Activated T-cell treated with anti-CD3 and anti-CD28 coated beads, Interleukin-2, amount 50 U/mL, for 24 hours (primary cell): ENCODE measurements around the gene SPEG.

ENCODE experiments used
- DNase-seq: peaks from one replicate; pipeline ENCODE4 v3.0.0-alpha.2; 2020
- H3K27ac Mint-ChIP-seq: 2 replicates; pipeline ENCODE4 v1.8.0; 2020; ENCODE audit warnings: mild to moderate bottlenecking, mixed read lengths
- H3K27me3 Mint-ChIP-seq: 2 replicates; pipeline ENCODE4 v1.8.0; 2020; ENCODE audit warnings: mixed read lengths
- H3K36me3 Mint-ChIP-seq: 2 replicates; pipeline ENCODE4 v1.8.0; 2020; ENCODE audit warnings: low read depth, mixed read lengths
- H3K4me1 Mint-ChIP-seq: 2 replicates; pipeline ENCODE4 v1.8.0; 2020; ENCODE audit warnings: low read depth, mixed read lengths
- H3K4me3 Mint-ChIP-seq: 2 replicates; pipeline ENCODE4 v1.8.0; 2020; ENCODE audit warnings: mild to moderate bottlenecking, moderate library complexity, mixed read lengths
- H3K9me3 Mint-ChIP-seq: 2 replicates; pipeline ENCODE4 v1.8.0; 2020; ENCODE audit warnings: mixed read lengths

SPEG gene

GRCh38 chr2:219425238-219426067 is 9.2 kb upstream of the SPEG start:
- no peak overlapping the region for H3K4me3 Mint-ChIP-seq
- no peak for DNase-seq
- peaks cover 24% of the 10 kb centered on the region for H3K27me3 Mint-ChIP-seq
- H3K4me1 Mint-ChIP-seq = no peaks in the 10 kb centered on the region
- H3K27ac Mint-ChIP-seq = no peak overlapping the region
- no peaks in the 10 kb centered on the region for H3K9me3 Mint-ChIP-seq
- no peaks in the 10 kb centered on the region for H3K36me3 Mint-ChIP-seq

- Mint-ChIP-seq H3K27ac (no peak overlapping the region), H3K9me3 (no peaks in the 10 kb centered on the region), H3K4me3 (no peak overlapping the region), H3K4me1 (no peaks in the 10 kb centered on the region), H3K36me3 (no peaks in the 10 kb centered on the region), H3K27me3 (peaks cover 18% of the 10 kb centered on the region)
- DNase-seq = no peak
These were observed 8.6 kb upstream of the SPEG start for GRCh38 chr2:219426068-219426443.

- no peaks in the 10 kb centered on the region for H3K4me1 Mint-ChIP-seq
- H3K9me3 Mint-ChIP-seq = no peaks in the 10 kb centered on the region
These were observed 8.0 kb upstream of the SPEG start for GRCh38 chr2:219426534-219427136.

GRCh38 chr2:219428469-219428868 is 6.2 kb upstream of the SPEG start:
- no peaks in the 10 kb centered on the region for H3K4me1 Mint-ChIP-seq
- H3K36me3 Mint-ChIP-seq = no peaks in the 10 kb centered on the region
- H3K27me3 Mint-ChIP-seq = peaks cover 12% of the 10 kb centered on the region
- no peak for DNase-seq
- no peak overlapping the region for H3K4me3 Mint-ChIP-seq
- no peak overlapping the region for H3K27ac Mint-ChIP-seq
- no peaks in the 10 kb centered on the region for H3K9me3 Mint-ChIP-seq

More at GRCh38 chr2:219426534-219427136, 8.0 kb upstream of the SPEG start:
- Mint-ChIP-seq H3K4me3 (no peak overlapping the region), H3K27me3 (peaks cover 13% of the 10 kb centered on the region), H3K36me3 (no peaks in the 10 kb centered on the region), H3K27ac (no peak overlapping the region)
- no peak for DNase-seq

DNA sequence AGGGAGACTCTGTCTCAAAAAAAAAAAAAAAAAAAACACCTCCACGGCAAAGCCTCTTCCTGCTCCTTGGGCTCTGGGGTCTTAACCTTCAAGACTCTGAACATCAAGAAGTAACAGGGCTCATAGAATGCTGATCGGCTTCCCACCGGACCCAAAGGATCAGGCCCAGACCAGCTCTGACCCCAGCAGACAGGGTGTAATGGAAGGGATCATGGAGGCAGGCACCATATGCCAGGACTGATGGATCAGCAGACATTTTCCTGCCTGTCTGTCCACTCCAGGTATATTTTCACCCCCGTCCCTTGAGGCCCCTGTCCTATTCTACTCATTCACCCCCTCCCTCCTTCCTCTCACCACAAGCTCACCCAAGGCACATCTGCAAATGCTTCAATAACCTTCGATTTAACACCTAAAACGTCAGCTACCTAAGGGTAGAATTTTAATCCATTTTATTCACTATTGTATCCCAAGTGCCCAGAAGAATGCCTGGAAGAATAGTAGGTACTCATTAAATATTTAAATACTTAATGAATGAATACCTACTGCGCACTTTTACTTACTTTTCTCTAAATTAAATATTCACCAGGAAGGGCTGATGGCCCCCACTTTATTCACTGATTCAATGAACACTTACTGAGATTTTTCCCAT is 4.6 kb upstream of the SPEG start:
- Mint-ChIP-seq H3K27ac (no peak overlapping the region), H3K9me3 (no peaks in the 10 kb centered on the region), H3K4me1 (no peaks in the 10 kb centered on the region), H3K27me3 (peaks cover 21% of the 10 kb centered on the region), H3K4me3 (no peak overlapping the region), H3K36me3 (no peaks in the 10 kb centered on the region)
- no peak for DNase-seq

DNA sequence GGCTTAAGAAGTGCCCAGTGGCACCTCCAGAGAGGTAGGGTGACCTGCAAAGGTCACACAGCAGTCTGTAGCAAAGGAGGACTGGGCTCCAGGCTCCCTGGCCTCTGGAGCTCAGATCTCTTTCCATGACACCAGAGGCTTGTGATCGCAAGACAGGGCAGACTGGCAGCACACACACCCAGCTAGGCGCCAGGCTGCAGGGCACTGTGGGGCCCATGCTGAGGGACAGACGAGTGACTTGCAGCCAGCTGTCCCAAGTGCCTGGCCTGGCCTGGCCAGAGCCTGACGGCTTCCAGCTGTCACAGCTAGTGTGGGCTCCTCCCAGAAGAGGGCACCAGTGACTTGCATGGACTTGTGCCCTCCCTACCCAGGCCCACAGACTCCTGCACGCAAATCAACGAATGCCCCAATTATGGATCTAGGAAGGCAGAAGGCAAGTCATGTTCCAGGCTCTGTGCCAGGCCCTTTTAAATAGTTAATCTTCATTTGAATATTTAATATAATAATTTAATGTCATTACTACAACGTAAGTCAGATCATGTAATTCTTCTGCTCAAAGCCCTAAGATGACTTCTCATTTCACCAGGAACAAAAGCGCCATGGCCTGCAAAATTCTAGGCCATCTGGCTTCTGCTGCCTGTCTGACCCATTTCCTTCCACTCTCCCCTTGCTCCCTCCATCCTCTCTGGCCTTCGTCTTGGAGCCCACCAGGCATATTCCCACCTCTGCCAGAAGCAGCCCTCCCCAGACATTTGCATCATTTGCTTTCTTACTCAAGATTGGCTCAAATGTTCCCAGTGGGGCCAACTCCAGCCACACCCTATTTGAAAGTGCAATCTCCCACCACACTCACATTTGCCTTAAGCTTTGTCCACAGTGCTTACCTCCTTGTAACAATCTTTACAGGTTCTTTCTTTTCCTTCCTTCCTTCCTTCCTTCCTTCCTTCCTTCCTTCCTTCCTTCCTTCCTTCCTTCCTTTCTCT is 3.7 kb upstream of the SPEG start:
- H3K4me1 Mint-ChIP-seq = no peaks in the 10 kb centered on the region
- H3K27ac Mint-ChIP-seq = no peak overlapping the region
- H3K27me3 Mint-ChIP-seq = peaks cover 25% of the 10 kb centered on the region
- no peak overlapping the region for H3K4me3 Mint-ChIP-seq
- H3K36me3 Mint-ChIP-seq = no peaks in the 10 kb centered on the region
- DNase-seq = no peak
- H3K9me3 Mint-ChIP-seq = no peaks in the 10 kb centered on the region

DNA sequence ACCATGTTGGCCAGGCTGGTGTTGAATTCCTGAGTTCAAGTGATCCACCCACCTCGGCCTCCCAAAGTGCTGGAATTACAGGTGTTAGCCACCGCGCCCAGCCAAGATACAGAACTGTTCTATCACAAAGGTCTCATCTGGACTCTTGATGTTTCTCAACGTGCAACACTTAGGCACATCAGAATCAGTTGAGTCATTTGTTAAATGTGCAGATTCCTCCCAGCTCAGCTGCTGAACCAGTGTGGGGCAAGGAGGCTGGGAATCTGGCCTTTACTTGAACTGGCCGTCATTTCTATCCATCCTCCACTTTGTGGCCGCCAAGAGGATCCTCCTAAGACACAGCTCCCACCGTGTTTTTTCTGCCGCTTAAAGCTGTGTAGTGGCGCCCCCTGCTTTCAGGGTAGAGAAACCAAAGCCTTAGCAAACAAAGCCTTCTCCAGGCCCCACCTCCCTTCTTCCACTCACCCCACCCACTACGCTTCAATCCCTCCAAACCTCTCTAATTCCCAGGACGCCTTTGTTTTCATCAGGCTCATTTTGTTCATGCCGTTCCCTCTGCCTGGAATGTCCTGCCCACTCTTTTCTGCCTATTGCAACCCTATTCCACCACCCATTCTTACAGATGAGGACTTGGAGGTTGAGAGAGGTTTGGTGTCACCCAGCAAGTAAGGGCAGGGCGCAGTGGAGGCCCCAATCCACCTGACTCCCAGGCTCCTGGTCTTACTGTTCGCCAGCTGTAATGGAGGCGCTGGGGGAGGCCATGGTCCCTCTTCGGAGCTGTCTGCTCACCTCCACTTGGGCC is 776 bp upstream of the SPEG start:
- Mint-ChIP-seq H3K27me3 (peaks cover 23% of the 10 kb centered on the region), H3K9me3 (no peaks in the 10 kb centered on the region), H3K36me3 (no peaks in the 10 kb centered on the region)

DNA sequence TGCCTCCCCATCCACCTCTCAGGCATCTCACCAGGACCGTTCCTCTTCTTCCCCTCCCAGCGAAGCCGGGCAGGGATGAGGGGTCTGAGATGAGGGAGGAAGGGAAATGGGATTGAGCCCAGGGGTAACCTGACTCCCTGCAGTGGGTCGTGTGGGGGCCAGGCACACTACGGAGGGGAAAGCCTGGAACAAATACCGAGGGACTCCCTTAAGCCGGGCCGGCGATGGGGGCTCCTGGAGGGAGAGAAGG is 250 bp upstream of the SPEG start:
- no peak overlapping the region for H3K27ac Mint-ChIP-seq
- no peak overlapping the region for H3K4me3 Mint-ChIP-seq
- H3K36me3 Mint-ChIP-seq = no peaks in the 10 kb centered on the region

More for the DNA sequence above, 776 bp upstream of the SPEG start:
- Mint-ChIP-seq H3K4me3 (no peak overlapping the region), H3K4me1 (no peaks in the 10 kb centered on the region), H3K27ac (no peak overlapping the region)
- DNase-seq = no peak

GRCh38 chr2:219435701-219436100 is 1.1 kb downstream of the SPEG start:
- H3K27me3 Mint-ChIP-seq = peaks cover 28% of the 10 kb centered on the region
- no peak overlapping the region for H3K27ac Mint-ChIP-seq
- H3K4me3 Mint-ChIP-seq = no peak overlapping the region
- H3K36me3 Mint-ChIP-seq = no peaks in the 10 kb centered on the region
- no peaks in the 10 kb centered on the region for H3K4me1 Mint-ChIP-seq
- H3K9me3 Mint-ChIP-seq = no peaks in the 10 kb centered on the region
- no peak for DNase-seq

More for the DNA sequence above, 250 bp upstream of the SPEG start:
- Mint-ChIP-seq H3K4me1 (no peaks in the 10 kb centered on the region), H3K9me3 (no peaks in the 10 kb centered on the region), H3K27me3 (peaks cover 23% of the 10 kb centered on the region)
- no peak for DNase-seq

DNA sequence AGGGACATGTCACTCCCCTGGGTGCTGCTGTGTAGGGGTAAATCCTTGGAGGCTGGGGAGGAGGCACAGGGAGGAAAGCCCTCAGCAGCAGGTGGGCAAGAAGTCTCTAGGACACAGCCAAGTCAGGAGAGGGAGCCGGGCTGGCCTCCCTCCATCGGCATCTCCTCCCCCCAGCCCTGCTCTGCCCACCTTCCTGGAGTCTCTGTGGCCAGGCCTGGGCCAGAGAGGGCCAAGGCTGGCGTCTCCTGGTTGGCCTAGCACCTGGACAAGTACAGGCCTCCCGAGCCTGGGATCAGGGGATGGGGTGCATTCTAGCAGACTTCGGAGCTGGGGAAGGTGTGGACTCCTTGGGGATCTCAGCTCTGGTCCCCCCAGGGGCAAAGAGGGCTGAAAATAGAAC is 1.8 kb downstream of the SPEG start:
- no peak overlapping the region for H3K27ac Mint-ChIP-seq
- DNase-seq = no peak
- no peak overlapping the region for H3K4me3 Mint-ChIP-seq
- peaks cover 7% of the 10 kb centered on the region for H3K4me1 Mint-ChIP-seq
- no peaks in the 10 kb centered on the region for H3K9me3 Mint-ChIP-seq
- no peaks in the 10 kb centered on the region for H3K36me3 Mint-ChIP-seq
- peaks cover 36% of the 10 kb centered on the region for H3K27me3 Mint-ChIP-seq

- H3K27me3 Mint-ChIP-seq = peaks cover 37% of the 10 kb centered on the region
- H3K36me3 Mint-ChIP-seq = no peaks in the 10 kb centered on the region
- H3K4me3 Mint-ChIP-seq = no peak overlapping the region
- H3K4me1 Mint-ChIP-seq = peaks cover 8% of the 10 kb centered on the region
- no peak overlapping the region for H3K27ac Mint-ChIP-seq
- no peaks in the 10 kb centered on the region for H3K9me3 Mint-ChIP-seq
- DNase-seq = no peak
These were observed 2.5 kb downstream of the SPEG start for GRCh38 chr2:219437141-219437540.

DNA sequence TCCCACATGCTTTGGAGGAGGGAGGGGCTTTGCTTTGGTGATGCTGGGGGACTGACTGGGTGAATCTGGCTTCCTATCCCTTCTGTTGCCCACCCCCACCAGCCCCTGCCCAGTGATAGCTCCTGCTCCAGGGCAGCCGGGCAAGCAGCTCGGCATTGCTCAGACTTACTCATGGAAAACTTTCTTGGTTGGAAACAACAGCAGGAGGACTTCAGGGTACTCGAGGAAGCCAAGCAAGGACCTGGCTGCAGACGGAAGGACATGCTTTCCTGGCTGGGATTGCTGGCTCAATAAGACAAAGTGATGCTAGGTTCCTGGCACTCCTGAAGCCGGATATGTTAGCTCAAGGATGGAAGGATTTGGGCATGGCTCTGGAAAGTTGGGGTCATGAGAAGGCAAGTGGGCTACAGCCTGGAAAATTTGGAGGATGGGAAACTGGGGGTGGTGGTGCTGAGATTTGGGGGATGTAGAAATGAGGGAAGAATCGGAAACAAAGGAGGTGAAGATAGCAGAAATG is 3.1 kb downstream of the SPEG start:
- H3K27ac Mint-ChIP-seq = no peak overlapping the region
- H3K27me3 Mint-ChIP-seq = peaks cover 39% of the 10 kb centered on the region
- H3K4me1 Mint-ChIP-seq = peaks cover 10% of the 10 kb centered on the region
- no peak for DNase-seq
- no peaks in the 10 kb centered on the region for H3K9me3 Mint-ChIP-seq
- no peak overlapping the region for H3K4me3 Mint-ChIP-seq
- no peaks in the 10 kb centered on the region for H3K36me3 Mint-ChIP-seq

DNA sequence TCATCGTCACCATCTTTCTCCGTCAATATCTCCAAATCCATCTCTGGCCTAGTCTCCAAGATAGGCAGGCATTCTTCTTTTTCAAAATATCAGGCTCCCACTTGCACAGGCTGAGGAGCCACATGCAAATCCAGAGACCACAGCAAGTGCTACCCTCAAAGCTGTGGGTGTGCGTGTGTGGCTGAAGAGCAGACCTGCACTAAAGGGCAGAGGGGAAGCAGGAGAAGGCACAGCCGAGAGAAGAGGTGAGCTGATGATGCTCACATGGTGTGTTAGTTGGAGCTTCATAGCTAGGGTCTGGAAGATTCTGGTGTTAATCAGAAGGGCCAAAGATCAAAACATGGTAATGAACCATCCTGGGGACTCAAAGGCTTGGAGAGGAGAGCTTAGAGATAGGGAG is 3.8 kb downstream of the SPEG start:
- no peak for DNase-seq
- Mint-ChIP-seq H3K4me3 (no peak overlapping the region), H3K27me3 (peaks cover 40% of the 10 kb centered on the region), H3K4me1 (peaks cover 14% of the 10 kb centered on the region), H3K9me3 (no peaks in the 10 kb centered on the region), H3K36me3 (no peaks in the 10 kb centered on the region), H3K27ac (no peak overlapping the region)

DNA sequence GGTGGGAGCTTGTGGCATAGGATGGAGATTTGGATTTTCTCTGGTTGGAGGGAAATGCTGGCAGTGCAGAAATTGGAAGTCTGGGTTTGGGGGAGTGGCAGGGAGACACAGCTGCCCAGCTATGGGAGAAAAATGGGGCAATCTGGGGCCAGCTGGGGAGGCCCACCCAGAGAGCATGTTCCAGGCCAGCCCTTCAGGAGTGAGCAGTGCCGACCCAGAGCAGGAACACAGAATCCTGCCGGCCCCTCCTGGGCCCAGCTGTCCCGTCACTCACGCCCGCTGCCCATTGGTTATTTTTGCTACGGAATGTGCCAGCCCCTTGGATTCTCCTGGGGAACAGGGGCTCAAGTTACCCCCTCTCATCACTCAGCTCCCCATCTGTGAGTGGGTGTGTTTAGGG is 4.9 kb downstream of the SPEG start:
- no peaks in the 10 kb centered on the region for H3K9me3 Mint-ChIP-seq
- no peaks in the 10 kb centered on the region for H3K36me3 Mint-ChIP-seq
- no peak overlapping the region for H3K4me3 Mint-ChIP-seq
- peaks cover 32% of the 10 kb centered on the region for H3K27me3 Mint-ChIP-seq
- H3K4me1 Mint-ChIP-seq = peaks cover 14% of the 10 kb centered on the region
- DNase-seq = no peak
- no peak overlapping the region for H3K27ac Mint-ChIP-seq
